ENCODE results near the gene KANK2.

DNA sequence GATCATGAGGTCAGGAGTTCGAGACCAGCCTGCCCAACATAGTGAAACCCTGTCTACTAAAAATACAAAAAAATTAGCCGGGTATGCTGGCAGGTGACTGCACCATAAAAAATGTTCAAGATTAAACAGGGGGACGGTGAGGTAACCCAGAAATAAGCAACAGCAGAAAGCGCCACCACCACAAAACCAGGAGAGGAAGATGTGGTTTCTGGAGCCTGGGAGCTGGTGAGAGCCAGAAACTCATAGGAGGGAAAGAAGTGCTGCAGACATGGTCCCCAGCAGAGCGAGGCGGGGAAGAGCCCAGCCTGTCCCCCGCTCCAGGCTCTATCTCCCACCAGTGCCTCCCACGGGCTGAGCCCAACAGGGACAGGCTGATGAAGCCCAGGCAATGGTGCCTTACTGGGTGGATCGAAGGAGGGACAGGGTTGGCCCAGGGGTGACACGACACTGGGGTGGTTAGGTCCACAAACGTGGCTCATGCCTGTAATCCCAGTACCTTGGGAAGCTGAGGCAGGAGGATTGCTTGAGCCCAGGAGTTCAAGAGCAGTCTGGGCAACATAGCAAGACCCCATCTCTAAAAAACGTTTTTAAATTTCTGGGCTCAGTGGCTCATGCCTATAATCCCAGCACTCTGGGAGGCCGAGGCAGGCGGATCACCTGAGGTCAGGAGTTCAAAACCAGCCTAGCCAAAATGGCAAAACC lies 60.8 kb downstream of the KANK2 start:
- TF ChIP-seq, protein P1, sequence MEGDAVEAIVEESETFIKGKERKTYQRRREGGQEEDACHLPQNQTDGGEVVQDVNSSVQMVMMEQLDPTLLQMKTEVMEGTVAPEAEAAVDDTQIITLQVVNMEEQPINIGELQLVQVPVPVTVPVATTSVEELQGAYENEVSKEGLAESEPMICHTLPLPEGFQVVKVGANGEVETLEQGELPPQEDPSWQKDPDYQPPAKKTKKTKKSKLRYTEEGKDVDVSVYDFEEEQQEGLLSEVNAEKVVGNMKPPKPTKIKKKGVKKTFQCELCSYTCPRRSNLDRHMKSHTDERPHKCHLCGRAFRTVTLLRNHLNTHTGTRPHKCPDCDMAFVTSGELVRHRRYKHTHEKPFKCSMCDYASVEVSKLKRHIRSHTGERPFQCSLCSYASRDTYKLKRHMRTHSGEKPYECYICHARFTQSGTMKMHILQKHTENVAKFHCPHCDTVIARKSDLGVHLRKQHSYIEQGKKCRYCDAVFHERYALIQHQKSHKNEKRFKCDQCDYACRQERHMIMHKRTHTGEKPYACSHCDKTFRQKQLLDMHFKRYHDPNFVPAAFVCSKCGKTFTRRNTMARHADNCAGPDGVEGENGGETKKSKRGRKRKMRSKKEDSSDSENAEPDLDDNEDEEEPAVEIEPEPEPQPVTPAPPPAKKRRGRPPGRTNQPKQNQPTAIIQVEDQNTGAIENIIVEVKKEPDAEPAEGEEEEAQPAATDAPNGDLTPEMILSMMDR (IDR thresholded peaks at IDR 0.05; ENCODE audit: borderline replicate concordance, extremely low read depth, low read length, poor library complexity, severe bottlenecking) = no peak
- no peak for TF ChIP-seq EZH2 (IDR thresholded peaks at IDR 0.05; ENCODE audit: borderline replicate concordance, low read depth, low read length, severe bottlenecking)
